Measurements from ENCODE around the gene L3MBTL3.

Gene L3MBTL3

DNA sequence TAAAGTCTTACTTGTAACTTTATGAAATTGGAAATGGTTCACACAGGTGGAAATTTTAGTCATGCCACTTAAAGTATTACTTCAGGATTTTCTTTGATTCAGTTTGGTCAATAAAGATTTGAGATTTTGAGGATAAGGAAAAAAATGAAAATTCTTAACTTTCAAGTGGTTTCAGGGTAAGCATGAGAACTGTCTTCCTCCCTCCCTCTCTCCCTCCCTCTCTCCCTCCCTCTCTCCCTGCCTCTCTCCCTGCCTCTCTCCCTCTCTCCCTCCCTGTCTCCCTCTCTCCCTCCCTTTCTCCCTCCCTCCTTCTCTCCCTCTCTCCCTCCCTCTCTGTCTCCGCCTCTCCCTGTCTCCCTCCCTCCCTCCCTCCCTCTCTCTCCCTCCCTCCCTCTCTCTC is 36.9 kb downstream of the L3MBTL3 start:
- TF ChIP-seq, protein P1, sequence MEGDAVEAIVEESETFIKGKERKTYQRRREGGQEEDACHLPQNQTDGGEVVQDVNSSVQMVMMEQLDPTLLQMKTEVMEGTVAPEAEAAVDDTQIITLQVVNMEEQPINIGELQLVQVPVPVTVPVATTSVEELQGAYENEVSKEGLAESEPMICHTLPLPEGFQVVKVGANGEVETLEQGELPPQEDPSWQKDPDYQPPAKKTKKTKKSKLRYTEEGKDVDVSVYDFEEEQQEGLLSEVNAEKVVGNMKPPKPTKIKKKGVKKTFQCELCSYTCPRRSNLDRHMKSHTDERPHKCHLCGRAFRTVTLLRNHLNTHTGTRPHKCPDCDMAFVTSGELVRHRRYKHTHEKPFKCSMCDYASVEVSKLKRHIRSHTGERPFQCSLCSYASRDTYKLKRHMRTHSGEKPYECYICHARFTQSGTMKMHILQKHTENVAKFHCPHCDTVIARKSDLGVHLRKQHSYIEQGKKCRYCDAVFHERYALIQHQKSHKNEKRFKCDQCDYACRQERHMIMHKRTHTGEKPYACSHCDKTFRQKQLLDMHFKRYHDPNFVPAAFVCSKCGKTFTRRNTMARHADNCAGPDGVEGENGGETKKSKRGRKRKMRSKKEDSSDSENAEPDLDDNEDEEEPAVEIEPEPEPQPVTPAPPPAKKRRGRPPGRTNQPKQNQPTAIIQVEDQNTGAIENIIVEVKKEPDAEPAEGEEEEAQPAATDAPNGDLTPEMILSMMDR (conservative IDR thresholded peaks at IDR 0.05), result no peak
- no peak overlapping the region for H3K27ac ChIP-seq

DNA sequence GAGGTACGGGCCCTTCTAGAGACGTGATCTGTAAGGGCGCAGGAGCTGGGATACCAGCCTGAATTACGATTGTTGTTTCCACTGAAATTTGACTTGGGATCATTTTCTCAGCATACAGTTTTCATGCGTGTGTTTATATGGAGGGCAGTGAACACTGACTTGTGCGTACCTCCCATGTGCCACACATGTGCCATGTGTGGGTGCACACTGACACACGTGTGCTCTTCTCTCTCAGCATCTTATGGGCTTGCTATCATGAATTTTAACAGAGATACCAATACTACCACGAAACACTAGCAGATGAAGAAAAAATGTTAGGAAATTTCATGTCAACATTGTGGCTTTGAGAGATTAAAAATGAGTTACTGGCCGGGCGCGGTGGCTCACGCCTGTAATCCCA is 39.1 kb downstream of the L3MBTL3 start:
- TF ChIP-seq, protein P1 (conservative IDR thresholded peaks at IDR 0.05), result no peak
- H3K27ac ChIP-seq, result no peak overlapping the region

DNA sequence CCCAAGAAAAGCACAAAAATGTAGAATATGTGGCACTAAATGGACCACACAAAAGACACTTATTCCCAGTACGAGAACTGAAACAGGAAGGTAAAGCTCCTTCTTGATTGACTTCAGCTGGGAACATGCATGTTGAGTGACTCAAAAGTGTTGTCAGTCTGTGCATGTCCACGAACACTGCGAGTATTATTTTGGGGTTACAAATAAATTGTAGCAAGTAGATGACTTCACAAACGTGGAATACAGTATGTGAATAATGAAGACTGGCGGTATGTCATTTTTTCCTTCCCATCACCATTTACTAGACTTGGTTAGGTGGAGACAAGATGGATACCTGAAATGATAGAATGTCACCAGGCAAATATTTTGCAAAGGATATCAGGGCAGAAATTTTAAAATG is 45.4 kb downstream of the L3MBTL3 start:
- H3K27ac ChIP-seq, result no peak overlapping the region
- TF ChIP-seq, protein P1 (conservative IDR thresholded peaks at IDR 0.05), result no peak

DNA sequence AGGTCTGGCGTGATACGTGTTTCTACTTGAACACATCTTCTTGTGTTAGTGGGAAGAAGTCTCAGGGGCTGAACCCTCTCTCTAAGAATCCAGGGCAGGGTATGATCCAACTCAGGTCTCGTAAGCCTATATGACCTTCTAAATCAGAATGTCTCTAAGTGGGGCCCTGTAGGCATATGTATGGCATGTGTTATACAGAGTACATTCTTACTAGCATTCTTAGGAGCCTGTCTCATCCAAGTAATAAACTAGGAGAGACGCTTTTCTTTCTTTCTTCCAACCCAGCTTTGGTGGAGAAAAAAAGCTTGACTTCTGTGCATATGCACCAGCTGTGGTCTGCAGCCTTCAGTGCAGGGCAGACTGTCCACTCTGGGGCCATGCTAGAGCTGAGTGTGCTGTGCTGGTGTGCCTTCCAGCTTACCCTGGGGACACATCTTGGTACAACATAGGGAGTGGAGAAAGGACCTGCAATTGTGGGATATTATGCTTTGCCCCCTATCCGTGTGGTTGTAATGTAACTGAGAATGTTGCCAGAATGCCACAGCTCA is 47.3 kb downstream of the L3MBTL3 start:
- TF ChIP-seq, protein P1 (conservative IDR thresholded peaks at IDR 0.05), result no peak
- H3K27ac ChIP-seq, result no peak overlapping the region

DNA sequence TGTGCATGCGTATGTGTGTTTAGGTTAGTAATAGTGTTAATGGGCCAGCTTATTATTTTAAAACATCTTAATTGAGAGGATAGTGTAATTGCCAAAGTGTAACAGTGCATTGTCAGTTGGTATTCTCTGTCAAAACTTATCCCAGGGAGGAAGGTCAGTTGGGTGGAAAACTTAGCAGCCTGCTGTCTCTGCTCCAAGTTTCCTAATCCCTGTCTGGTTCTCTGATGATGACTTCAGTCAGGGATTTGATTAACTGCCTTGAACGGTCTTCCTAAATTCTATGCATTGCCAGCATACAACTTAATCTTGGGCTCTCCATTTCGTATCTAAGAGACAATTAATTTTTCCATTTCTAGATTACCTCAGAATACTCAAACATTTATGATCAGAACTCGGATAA is 51.1 kb downstream of the L3MBTL3 start:
- TF ChIP-seq, protein P1 (conservative IDR thresholded peaks at IDR 0.05), result no peak
- no peak overlapping the region for H3K27ac ChIP-seq

DNA sequence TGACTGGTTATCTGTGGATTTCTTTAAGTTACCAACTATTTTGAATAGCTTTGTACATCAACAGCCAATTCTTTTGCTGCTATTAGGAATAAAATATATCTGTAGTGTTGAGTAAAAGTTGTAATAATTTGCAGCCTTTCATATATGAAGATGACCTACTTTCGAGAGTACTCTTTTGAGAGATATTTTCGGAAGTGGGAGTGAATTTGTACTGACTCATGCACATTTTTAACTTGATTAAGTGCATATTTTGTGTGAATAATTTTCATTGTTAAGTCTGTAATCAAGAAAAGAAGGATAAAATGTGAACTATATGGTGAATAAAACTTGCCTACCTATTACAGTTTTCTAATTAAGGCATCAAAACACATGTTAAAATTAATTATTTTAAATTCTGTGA is 51.9 kb downstream of the L3MBTL3 start:
- H3K27ac ChIP-seq, result no peak overlapping the region
- TF ChIP-seq, protein P1 (conservative IDR thresholded peaks at IDR 0.05), result no peak

DNA sequence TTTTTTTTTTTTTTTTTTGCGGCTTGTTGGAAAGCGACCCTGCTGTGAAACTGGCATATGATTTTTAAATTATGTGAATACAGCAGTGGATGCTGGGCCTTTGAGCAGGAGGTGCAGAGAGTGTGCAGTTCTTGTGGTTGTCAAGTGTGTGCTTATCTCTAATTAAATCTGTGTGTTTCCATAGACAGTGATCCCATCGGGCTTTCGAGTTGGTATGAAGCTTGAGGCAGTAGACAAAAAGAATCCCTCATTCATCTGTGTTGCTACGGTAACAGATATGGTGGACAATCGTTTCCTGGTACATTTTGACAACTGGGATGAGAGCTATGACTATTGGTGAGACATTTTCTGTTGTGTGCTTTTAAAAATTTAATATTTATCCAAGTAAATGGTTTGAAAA is 52.4 kb downstream of the L3MBTL3 start:
- TF ChIP-seq, protein P1 (conservative IDR thresholded peaks at IDR 0.05), result no peak
- no peak overlapping the region for H3K27ac ChIP-seq
